ENCODE data around the gene DGKI.

DGKI gene

GRCh38 chr7:137331378-137331777 lies 515.4 kb downstream of the DGKI start:
- DNase-seq, result no peak

Data from inflammatory macrophage treated with lipopolysaccharide for 1 hour (primary cell).